ENCODE measurements around the gene ARHGEF26. TPM values are rescaled to one million over a fixed set of nuclear protein-coding genes. Genes with fewer than 3 reads are reported as not detected.

Gene ARHGEF26
- total and polyA plus RNA-seq, 2 experiments from 2014 or later = 0.40 to 0.65 TPM

- Histone ChIP-seq H3K36me3 (ENCODE audit: low read depth) (peaks cover 70% of the 10 kb centered on the region), H3K27ac (peak overlapping the region; percentile 55), H3K27me3 (replicated peaks; ENCODE audit: insufficient read depth) (no peaks in the 10 kb centered on the region), H2AFZ (no peak overlapping the region), H3K79me2 (ENCODE audit: insufficient read depth) (peaks cover 23% of the 10 kb centered on the region), H3K4me3 (no peak overlapping the region), H3K9me3 (ENCODE audit: low read depth) (no peaks in the 10 kb centered on the region), H3K9me2 (ENCODE audit: insufficient read depth) (no peaks in the 10 kb centered on the region), H3K9ac (peak overlapping the region; percentile 25; the same call in 1 of the 2 replicates), H3K4me2 (ENCODE audit: unreplicated experiment) (no peak overlapping the region), H3F3A (ENCODE audit: insufficient read depth) (peaks cover 6% of the 10 kb centered on the region), H4K20me1 (ENCODE audit: insufficient read depth) (no peaks in the 10 kb centered on the region), H3K4me1 (ENCODE audit: insufficient read depth) (peaks cover 11% of the 10 kb centered on the region)
- peak; percentile 77 for DNase-seq
- TF ChIP-seq EZH2phosphoT487 (IDR thresholded peaks at IDR 0.05; ENCODE audit: insufficient read depth, low read depth) (no peak), EZH2 (IDR thresholded peaks at IDR 0.05; ENCODE audit: insufficient read depth, poor library complexity, severe bottlenecking) (no peak)
- in situ Hi-C loops (cut with MboI) = no loop called here
Measured at GRCh38 chr3:154304116-154304786, 183.1 kb downstream of the ARHGEF26 start.

- Histone ChIP-seq H3F3A (ENCODE audit: insufficient read depth) (peaks cover 6% of the 10 kb centered on the region), H3K27ac (peak overlapping the region; percentile 55), H3K9me2 (ENCODE audit: insufficient read depth) (no peaks in the 10 kb centered on the region), H3K4me2 (ENCODE audit: unreplicated experiment) (no peak overlapping the region), H2AFZ (no peak overlapping the region), H3K9ac (no peak overlapping the region), H4K20me1 (ENCODE audit: insufficient read depth) (no peaks in the 10 kb centered on the region), H3K4me1 (ENCODE audit: insufficient read depth) (peaks cover 11% of the 10 kb centered on the region), H3K4me3 (no peak overlapping the region), H3K9me3 (ENCODE audit: low read depth) (no peaks in the 10 kb centered on the region), H3K36me3 (ENCODE audit: low read depth) (peaks cover 70% of the 10 kb centered on the region), H3K79me2 (ENCODE audit: insufficient read depth) (peaks cover 30% of the 10 kb centered on the region), H3K27me3 (replicated peaks; ENCODE audit: insufficient read depth) (no peaks in the 10 kb centered on the region)
- in situ Hi-C loops (cut with MboI) = no loop called here
- TF ChIP-seq EZH2 (IDR thresholded peaks at IDR 0.05; ENCODE audit: insufficient read depth, poor library complexity, severe bottlenecking) (no peak), EZH2phosphoT487 (IDR thresholded peaks at IDR 0.05; ENCODE audit: insufficient read depth, low read depth) (no peak)
- DNase-seq = no peak
- WGBS, 2 experiments (ENCODE audit: low coverage in 1 of 2, low lambda C conversion rate in 2 of 2, missing lambda C conversion rate in 2 of 2) = 98 to 99% methylated on average over 3 of the region's 3 CpGs
Measured at GRCh38 chr3:154304936-154305335, 183.7 kb downstream of the ARHGEF26 start.

GRCh38 chr3:154307363-154307762, 186.2 kb downstream of the ARHGEF26 start:
- peaks cover 6% of the 10 kb centered on the region for H3F3A ChIP-seq (ENCODE audit: insufficient read depth)
- no peak overlapping the region for H2AFZ ChIP-seq
- H3K4me1 ChIP-seq (ENCODE audit: insufficient read depth) = peaks cover 11% of the 10 kb centered on the region
- DNase-seq = no peak
- in situ Hi-C loops (cut with MboI) = no loop called here
- TF ChIP-seq EZH2 (IDR thresholded peaks at IDR 0.05; ENCODE audit: insufficient read depth, poor library complexity, severe bottlenecking) (no peak), EZH2phosphoT487 (IDR thresholded peaks at IDR 0.05; ENCODE audit: insufficient read depth, low read depth) (no peak)
- no peaks in the 10 kb centered on the region for H4K20me1 ChIP-seq (ENCODE audit: insufficient read depth)
- no peak overlapping the region for H3K4me2 ChIP-seq (ENCODE audit: unreplicated experiment)
- H3K9me2 ChIP-seq (ENCODE audit: insufficient read depth) = no peaks in the 10 kb centered on the region
- H3K27ac ChIP-seq = no peak overlapping the region
- H3K27me3 ChIP-seq (replicated peaks; ENCODE audit: insufficient read depth) = no peaks in the 10 kb centered on the region
- H3K9ac ChIP-seq = no peak overlapping the region
- no peaks in the 10 kb centered on the region for H3K9me3 ChIP-seq (ENCODE audit: low read depth)
- peaks cover 36% of the 10 kb centered on the region for H3K79me2 ChIP-seq (ENCODE audit: insufficient read depth)
- H3K36me3 ChIP-seq (ENCODE audit: low read depth) = peaks cover 52% of the 10 kb centered on the region
- no peak overlapping the region for H3K4me3 ChIP-seq

Other genes starting within 250 kb of the ARHGEF26 start
- 16.3 and 22.5 TPM in 2 replicates for gene DHX36, start 203.1 kb downstream of the ARHGEF26 start, total RNA-seq (2014; rRNA removed; shearing (Covaris generic))
- 15.2 and 15.8 TPM in 2 replicates for gene DHX36, start 203.1 kb downstream of the ARHGEF26 start, polyA plus RNA-seq (2016; fragmentation: Nextera tagmentation; extraction: Ambion mirVana)

Data from GM23248 (cell line).